Activated T-cell treated with anti-CD3 and anti-CD28 coated beads, Interleukin-2, amount 50 U/mL, for 24 hours (primary cell): ENCODE measurements around the gene ADGRE2.

Experiments used
- DNase-seq: peaks from one replicate; pipeline ENCODE4 v3.0.0-alpha.2; 2020
- H3K27ac Mint-ChIP-seq: 2 replicates; pipeline ENCODE4 v1.8.0; 2020; ENCODE audit warnings: mild to moderate bottlenecking, mixed read lengths
- H3K27me3 Mint-ChIP-seq: 2 replicates; pipeline ENCODE4 v1.8.0; 2020; ENCODE audit warnings: mixed read lengths
- H3K36me3 Mint-ChIP-seq: 2 replicates; pipeline ENCODE4 v1.8.0; 2020; ENCODE audit warnings: low read depth, mixed read lengths
- H3K4me1 Mint-ChIP-seq: 2 replicates; pipeline ENCODE4 v1.8.0; 2020; ENCODE audit warnings: low read depth, mixed read lengths
- H3K4me3 Mint-ChIP-seq: 2 replicates; pipeline ENCODE4 v1.8.0; 2020; ENCODE audit warnings: mild to moderate bottlenecking, moderate library complexity, mixed read lengths
- H3K9me3 Mint-ChIP-seq: 2 replicates; pipeline ENCODE4 v1.8.0; 2020; ENCODE audit warnings: mixed read lengths

ADGRE2 gene

GRCh38 chr19:14733574-14733973 lies 44.8 kb downstream of the ADGRE2 start:
- Mint-ChIP-seq H3K36me3 (no peaks in the 10 kb centered on the region), H3K27me3 (peaks cover 2% of the 10 kb centered on the region), H3K27ac (no peak overlapping the region), H3K4me3 (no peak overlapping the region), H3K4me1 (no peaks in the 10 kb centered on the region), H3K9me3 (peaks cover 5% of the 10 kb centered on the region)
- no peak for DNase-seq

GRCh38 chr19:14732510-14732909 lies 45.9 kb downstream of the ADGRE2 start:
- H3K4me3 Mint-ChIP-seq, result no peak overlapping the region
- H3K4me1 Mint-ChIP-seq, result no peaks in the 10 kb centered on the region
- DNase-seq, result no peak
- no peak overlapping the region for H3K27ac Mint-ChIP-seq
- no peaks in the 10 kb centered on the region for H3K36me3 Mint-ChIP-seq
- peaks cover 2% of the 10 kb centered on the region for H3K27me3 Mint-ChIP-seq
- peaks cover 9% of the 10 kb centered on the region for H3K9me3 Mint-ChIP-seq

GRCh38 chr19:14731200-14731599 lies 47.2 kb downstream of the ADGRE2 start:
- no peak for DNase-seq
- H3K36me3 Mint-ChIP-seq, result no peaks in the 10 kb centered on the region
- H3K27ac Mint-ChIP-seq, result no peak overlapping the region
- peaks cover 19% of the 10 kb centered on the region for H3K9me3 Mint-ChIP-seq
- no peaks in the 10 kb centered on the region for H3K4me1 Mint-ChIP-seq
- H3K4me3 Mint-ChIP-seq, result no peak overlapping the region
- H3K27me3 Mint-ChIP-seq, result peaks cover 2% of the 10 kb centered on the region

- no peaks in the 10 kb centered on the region for H3K4me1 Mint-ChIP-seq
- peaks cover 5% of the 10 kb centered on the region for H3K36me3 Mint-ChIP-seq
- peaks cover 34% of the 10 kb centered on the region for H3K9me3 Mint-ChIP-seq
- H3K4me3 Mint-ChIP-seq, result no peak overlapping the region
- peaks cover 2% of the 10 kb centered on the region for H3K27me3 Mint-ChIP-seq
- H3K27ac Mint-ChIP-seq, result no peak overlapping the region
- no peak for DNase-seq
Measured at GRCh38 chr19:14728595-14728994, 49.8 kb downstream of the ADGRE2 start.

GRCh38 chr19:14722127-14722526 lies 56.2 kb downstream of the ADGRE2 start:
- no peaks in the 10 kb centered on the region for H3K27me3 Mint-ChIP-seq
- peaks cover 66% of the 10 kb centered on the region for H3K36me3 Mint-ChIP-seq
- H3K27ac Mint-ChIP-seq, result no peak overlapping the region
- H3K4me1 Mint-ChIP-seq, result no peaks in the 10 kb centered on the region
- no peak overlapping the region for H3K4me3 Mint-ChIP-seq
- DNase-seq, result no peak
- peaks cover 74% of the 10 kb centered on the region for H3K9me3 Mint-ChIP-seq

GRCh38 chr19:14719162-14719561 lies 59.2 kb downstream of the ADGRE2 start:
- DNase-seq, result no peak
- Mint-ChIP-seq H3K9me3 (peaks cover 81% of the 10 kb centered on the region), H3K4me1 (no peaks in the 10 kb centered on the region), H3K36me3 (peaks cover 95% of the 10 kb centered on the region), H3K27ac (no peak overlapping the region), H3K4me3 (no peak overlapping the region), H3K27me3 (no peaks in the 10 kb centered on the region)

- Mint-ChIP-seq H3K4me1 (no peaks in the 10 kb centered on the region), H3K27ac (no peak overlapping the region), H3K27me3 (no peaks in the 10 kb centered on the region), H3K36me3 (peaks cover 96% of the 10 kb centered on the region), H3K9me3 (peaks cover 82% of the 10 kb centered on the region), H3K4me3 (no peak overlapping the region)
- no peak for DNase-seq
Measured at GRCh38 chr19:14718522-14719116, 59.7 kb downstream of the ADGRE2 start.

- DNase-seq, result no peak
- Mint-ChIP-seq H3K9me3 (peaks cover 75% of the 10 kb centered on the region), H3K4me1 (no peaks in the 10 kb centered on the region), H3K27ac (no peak overlapping the region), H3K4me3 (no peak overlapping the region), H3K36me3 (peaks cover 98% of the 10 kb centered on the region), H3K27me3 (no peaks in the 10 kb centered on the region)
Measured at GRCh38 chr19:14715841-14716240, 62.5 kb downstream of the ADGRE2 start.

- Mint-ChIP-seq H3K4me1 (no peaks in the 10 kb centered on the region), H3K4me3 (no peak overlapping the region), H3K36me3 (peaks cover 93% of the 10 kb centered on the region), H3K27ac (no peak overlapping the region), H3K9me3 (no peaks in the 10 kb centered on the region), H3K27me3 (no peaks in the 10 kb centered on the region)
- no peak for DNase-seq
Measured at GRCh38 chr19:14704450-14704849, 73.9 kb downstream of the ADGRE2 start.

- Mint-ChIP-seq H3K27me3 (no peaks in the 10 kb centered on the region), H3K4me1 (no peaks in the 10 kb centered on the region), H3K36me3 (peaks cover 92% of the 10 kb centered on the region), H3K27ac (no peak overlapping the region), H3K4me3 (no peak overlapping the region), H3K9me3 (no peaks in the 10 kb centered on the region)
- no peak for DNase-seq
Measured at GRCh38 chr19:14703833-14704232, 74.5 kb downstream of the ADGRE2 start.

GRCh38 chr19:14700711-14701375 lies 77.5 kb downstream of the ADGRE2 start:
- Mint-ChIP-seq H3K4me3 (no peak overlapping the region), H3K36me3 (peaks cover 90% of the 10 kb centered on the region), H3K27ac (no peak overlapping the region), H3K4me1 (no peaks in the 10 kb centered on the region), H3K9me3 (no peaks in the 10 kb centered on the region), H3K27me3 (no peaks in the 10 kb centered on the region)
- no peak for DNase-seq

- Mint-ChIP-seq H3K4me3 (no peak overlapping the region), H3K27me3 (no peaks in the 10 kb centered on the region), H3K9me3 (no peaks in the 10 kb centered on the region), H3K27ac (no peak overlapping the region), H3K4me1 (no peaks in the 10 kb centered on the region), H3K36me3 (peaks cover 89% of the 10 kb centered on the region)
- no peak for DNase-seq
Measured at GRCh38 chr19:14699641-14700040, 78.7 kb downstream of the ADGRE2 start.

- Mint-ChIP-seq H3K27ac (no peak overlapping the region), H3K4me3 (no peak overlapping the region), H3K27me3 (no peaks in the 10 kb centered on the region), H3K9me3 (no peaks in the 10 kb centered on the region), H3K4me1 (peaks cover 9% of the 10 kb centered on the region), H3K36me3 (peaks cover 65% of the 10 kb centered on the region)
- no peak for DNase-seq
Measured at GRCh38 chr19:14695471-14695870, 82.9 kb downstream of the ADGRE2 start.

GRCh38 chr19:14694641-14695266 lies 83.6 kb downstream of the ADGRE2 start:
- H3K36me3 Mint-ChIP-seq, result peaks cover 61% of the 10 kb centered on the region
- H3K4me3 Mint-ChIP-seq, result no peak overlapping the region
- DNase-seq, result no peak
- H3K4me1 Mint-ChIP-seq, result peaks cover 12% of the 10 kb centered on the region
- H3K9me3 Mint-ChIP-seq, result no peaks in the 10 kb centered on the region
- no peaks in the 10 kb centered on the region for H3K27me3 Mint-ChIP-seq
- H3K27ac Mint-ChIP-seq, result no peak overlapping the region
